ENCODE data around the gene CACNA1G.
A peak's percentile ranks its signal among the peaks of the same experiment; 100 is the strongest.

The CACNA1G gene

DNA sequence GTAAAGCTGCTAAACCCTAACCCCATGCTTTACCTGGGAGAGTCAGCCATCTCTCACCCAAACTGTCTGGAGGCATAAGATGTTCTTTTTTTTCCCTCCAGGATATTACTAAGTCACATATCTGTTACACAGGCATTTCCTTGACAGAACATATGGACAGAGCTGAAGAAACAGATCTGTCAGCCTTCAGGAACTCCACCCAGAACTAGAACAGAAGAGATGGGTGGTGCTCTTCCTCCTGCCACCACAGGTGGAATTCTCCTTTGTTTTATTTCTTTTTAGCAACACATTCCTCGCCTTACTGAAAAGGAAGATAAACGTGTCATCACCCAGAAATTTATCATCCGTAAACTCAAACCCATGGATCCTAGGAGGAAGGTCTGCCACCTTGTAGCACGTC, 43.5 kb upstream of the CACNA1G start:
- TF ChIP-seq, protein P1, sequence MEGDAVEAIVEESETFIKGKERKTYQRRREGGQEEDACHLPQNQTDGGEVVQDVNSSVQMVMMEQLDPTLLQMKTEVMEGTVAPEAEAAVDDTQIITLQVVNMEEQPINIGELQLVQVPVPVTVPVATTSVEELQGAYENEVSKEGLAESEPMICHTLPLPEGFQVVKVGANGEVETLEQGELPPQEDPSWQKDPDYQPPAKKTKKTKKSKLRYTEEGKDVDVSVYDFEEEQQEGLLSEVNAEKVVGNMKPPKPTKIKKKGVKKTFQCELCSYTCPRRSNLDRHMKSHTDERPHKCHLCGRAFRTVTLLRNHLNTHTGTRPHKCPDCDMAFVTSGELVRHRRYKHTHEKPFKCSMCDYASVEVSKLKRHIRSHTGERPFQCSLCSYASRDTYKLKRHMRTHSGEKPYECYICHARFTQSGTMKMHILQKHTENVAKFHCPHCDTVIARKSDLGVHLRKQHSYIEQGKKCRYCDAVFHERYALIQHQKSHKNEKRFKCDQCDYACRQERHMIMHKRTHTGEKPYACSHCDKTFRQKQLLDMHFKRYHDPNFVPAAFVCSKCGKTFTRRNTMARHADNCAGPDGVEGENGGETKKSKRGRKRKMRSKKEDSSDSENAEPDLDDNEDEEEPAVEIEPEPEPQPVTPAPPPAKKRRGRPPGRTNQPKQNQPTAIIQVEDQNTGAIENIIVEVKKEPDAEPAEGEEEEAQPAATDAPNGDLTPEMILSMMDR (IDR thresholded peaks at IDR 0.05; ENCODE audit: low read depth, low read length), result no peak
- no peak overlapping the region for H3K27ac ChIP-seq
- no peak for DNase-seq
- no peak overlapping the region for H3K4me3 ChIP-seq (ENCODE audit: low read depth, low read length)
- no peaks in the 10 kb centered on the region for H3K27me3 ChIP-seq (ENCODE audit: insufficient read depth, low read depth, severe bottlenecking)
- no peaks in the 10 kb centered on the region for H3K9me3 ChIP-seq (ENCODE audit: severe bottlenecking)
- no peaks in the 10 kb centered on the region for H3K36me3 ChIP-seq

DNA sequence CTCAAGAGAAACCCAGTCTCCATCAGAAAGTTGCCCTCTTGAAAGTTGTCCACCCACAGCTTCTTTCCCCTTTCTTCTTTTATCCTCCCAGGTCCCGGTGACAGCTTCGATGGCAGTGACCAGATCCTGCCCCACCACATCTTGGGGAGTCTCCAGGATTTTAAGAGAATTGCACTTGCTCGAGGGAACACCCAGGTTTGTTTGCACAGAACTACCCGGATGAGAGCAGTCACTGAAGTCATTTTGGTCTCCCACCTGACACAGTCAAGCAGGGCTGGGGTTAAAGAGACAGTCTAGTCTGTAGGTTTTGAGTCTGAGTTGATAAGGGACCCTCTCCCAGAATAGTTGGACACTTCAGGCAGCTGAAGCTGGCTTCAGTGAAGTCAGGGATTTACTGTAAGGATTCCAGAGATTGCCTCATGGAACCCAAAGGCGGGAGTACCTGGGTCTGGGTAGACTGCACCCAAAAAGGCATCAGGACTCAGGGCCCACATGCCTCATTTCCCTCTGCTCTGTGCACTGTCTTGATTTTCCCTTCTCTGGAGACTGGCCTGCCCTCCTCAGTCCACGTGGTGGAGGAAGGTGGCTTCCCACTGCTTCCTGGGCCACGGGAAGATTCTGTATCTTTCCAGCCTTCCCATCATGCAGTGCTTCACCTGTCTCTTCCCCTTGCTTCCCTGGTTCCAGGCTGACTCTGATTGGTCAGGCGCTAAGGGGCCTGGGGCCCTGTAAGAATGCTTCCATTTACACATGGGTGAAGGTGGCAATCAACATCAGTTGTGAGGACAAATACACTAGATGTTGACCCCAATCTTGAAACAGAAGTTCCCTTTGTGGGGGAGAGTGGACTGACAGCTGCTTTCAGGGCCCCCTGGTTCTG, 42.8 kb upstream of the CACNA1G start:
- no peak overlapping the region for H3K27ac ChIP-seq
- H3K4me3 ChIP-seq (ENCODE audit: low read depth, low read length), result no peak overlapping the region
- DNase-seq, result no peak
- no peaks in the 10 kb centered on the region for H3K36me3 ChIP-seq
- no peaks in the 10 kb centered on the region for H3K9me3 ChIP-seq (ENCODE audit: severe bottlenecking)
- no peaks in the 10 kb centered on the region for H3K27me3 ChIP-seq (ENCODE audit: insufficient read depth, low read depth, severe bottlenecking)
- TF ChIP-seq, protein P1 (IDR thresholded peaks at IDR 0.05; ENCODE audit: low read depth, low read length), result no peak

DNA sequence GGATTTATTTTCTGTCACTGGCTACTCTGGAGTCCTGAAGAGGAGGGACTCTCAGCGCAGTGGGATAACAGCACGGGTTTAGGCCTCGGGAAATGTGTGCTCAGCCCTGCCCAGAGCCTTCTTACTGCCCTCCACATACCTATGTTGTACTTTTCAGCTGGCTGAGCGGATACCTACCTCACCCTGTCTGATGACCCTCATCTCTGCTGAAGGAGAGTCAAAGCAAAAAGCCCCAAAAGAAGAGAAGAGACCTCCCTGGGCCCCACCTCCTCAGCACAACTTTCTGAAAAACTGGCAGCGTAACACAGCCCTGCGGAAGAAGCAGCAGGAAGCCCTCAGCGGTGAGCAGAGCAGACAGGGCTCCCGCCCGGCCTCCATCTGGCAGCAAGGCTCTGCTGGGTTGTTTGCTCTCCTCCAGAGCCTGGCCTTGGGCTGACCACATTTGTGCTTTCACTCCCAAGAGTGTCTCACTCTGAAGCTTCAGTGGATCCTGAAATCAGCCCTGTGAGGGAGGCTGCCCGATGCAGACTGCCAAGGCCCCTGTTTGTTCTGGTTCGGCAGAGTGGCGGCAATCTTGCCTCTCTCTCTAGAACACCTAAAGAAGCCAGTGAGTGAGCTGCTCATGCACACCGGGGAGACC, 42.0 kb upstream of the CACNA1G start:
- H3K4me3 ChIP-seq (ENCODE audit: low read depth, low read length), result no peak overlapping the region
- H3K27ac ChIP-seq, result peak overlapping the region; percentile 28; the same call in 1 of the 2 replicates
- TF ChIP-seq, protein P1 (IDR thresholded peaks at IDR 0.05; ENCODE audit: low read depth, low read length), result no peak
- H3K36me3 ChIP-seq, result no peaks in the 10 kb centered on the region
- H3K9me3 ChIP-seq (ENCODE audit: severe bottlenecking), result no peaks in the 10 kb centered on the region
- DNase-seq, result no peak
- H3K27me3 ChIP-seq (ENCODE audit: insufficient read depth, low read depth, severe bottlenecking), result no peaks in the 10 kb centered on the region

DNA sequence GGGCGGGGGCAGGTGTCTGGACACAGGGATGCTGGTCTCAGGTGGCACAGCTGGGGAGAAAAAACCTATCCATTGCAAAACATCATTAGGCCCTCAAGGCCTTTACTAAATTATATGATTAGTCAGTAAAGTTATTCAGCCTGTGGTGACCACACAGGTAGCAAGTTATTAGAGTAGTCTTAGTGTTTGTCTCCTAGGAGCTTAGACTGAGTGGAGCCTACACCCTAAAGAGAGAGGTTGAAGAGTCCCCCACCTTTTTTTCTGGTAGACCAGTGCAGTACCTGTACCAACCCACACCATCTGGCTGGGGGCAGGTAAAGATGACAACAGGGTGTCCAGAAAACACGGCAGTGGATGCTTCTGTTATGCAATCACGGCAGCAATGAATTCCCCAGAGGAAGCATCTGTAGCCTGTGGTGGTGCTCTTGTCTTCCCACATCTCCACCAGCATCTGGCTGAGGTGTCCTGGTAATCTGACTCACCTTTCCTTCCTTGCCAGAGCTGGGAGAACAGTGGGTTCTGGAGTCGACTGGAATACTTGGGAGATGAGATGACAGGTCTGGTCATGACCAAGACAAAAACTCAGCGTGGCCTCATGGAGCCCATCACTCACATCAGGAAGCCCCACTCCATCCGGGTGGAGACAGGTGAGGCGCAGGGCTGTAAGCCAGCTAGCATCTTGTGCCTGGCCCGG, 41.2 kb upstream of the CACNA1G start:
- H3K36me3 ChIP-seq, result no peaks in the 10 kb centered on the region
- H3K27me3 ChIP-seq (ENCODE audit: insufficient read depth, low read depth, severe bottlenecking), result no peaks in the 10 kb centered on the region
- H3K27ac ChIP-seq, result no peak overlapping the region
- no peaks in the 10 kb centered on the region for H3K9me3 ChIP-seq (ENCODE audit: severe bottlenecking)
- TF ChIP-seq, protein P1 (IDR thresholded peaks at IDR 0.05; ENCODE audit: low read depth, low read length), result no peak
- DNase-seq, result no peak
- H3K4me3 ChIP-seq (ENCODE audit: low read depth, low read length), result no peak overlapping the region

DNA sequence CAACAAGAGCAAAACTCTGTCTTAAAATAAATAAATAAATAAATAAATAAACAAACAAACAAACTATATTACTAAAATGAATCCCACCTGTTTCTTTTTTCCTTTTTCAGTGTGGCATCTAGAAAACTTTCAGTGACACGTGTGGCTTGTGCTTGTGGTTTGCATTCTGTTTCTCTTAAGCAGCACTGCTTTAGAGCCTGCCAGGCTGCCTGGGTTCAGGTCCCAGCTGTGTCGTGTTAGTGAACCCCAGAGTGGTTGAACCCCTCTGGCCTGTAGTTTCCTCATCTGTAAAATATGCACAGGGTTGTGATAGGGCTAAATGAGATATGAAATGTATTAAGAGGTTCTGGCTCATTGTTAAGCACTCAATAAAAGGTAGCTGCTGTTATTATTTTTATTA, 40.0 kb upstream of the CACNA1G start:
- no peaks in the 10 kb centered on the region for H3K9me3 ChIP-seq (ENCODE audit: severe bottlenecking)

More for the DNA sequence above, 40.0 kb upstream of the CACNA1G start:
- H3K4me3 ChIP-seq (ENCODE audit: low read depth, low read length), result no peak overlapping the region
- H3K27me3 ChIP-seq (ENCODE audit: insufficient read depth, low read depth, severe bottlenecking), result no peaks in the 10 kb centered on the region
- TF ChIP-seq, protein P1 (IDR thresholded peaks at IDR 0.05; ENCODE audit: low read depth, low read length), result no peak
- H3K27ac ChIP-seq, result no peak overlapping the region
- no peaks in the 10 kb centered on the region for H3K36me3 ChIP-seq
- DNase-seq, result no peak
